OCI-LY3 (cell line): ENCODE measurements around the gene ARMC8.

ENCODE experiments used
- H2AFZ ChIP-seq: fragments of 200-600, 300-600 bp; shearing (Covaris generic); 2 replicates; pipeline ENCODE4 v1.6.0; 2014; ENCODE audit warnings: antibody characterized with exemption, low read depth, low read length
- H3K27ac ChIP-seq: fragments of 200-600, 300-600 bp; sonication (generic); 2 replicates; pipeline ENCODE4 v1.5.1; 2014; ENCODE audit warnings: mild to moderate bottlenecking, low read length, moderate library complexity, mixed read lengths
- H3K27me3 ChIP-seq: fragments of 200-600, 300-600 bp; sonication (generic); 2 replicates; pipeline ENCODE4 v1.6.1; 2014; ENCODE audit warnings: low read depth, low read length, mixed read lengths
- H3K36me3 ChIP-seq: fragments of 200-600, 300-600 bp; sonication (generic); replicated peaks from 2 replicates; pipeline ENCODE3; 2014; ENCODE audit warnings: low read depth, low read length, mixed read lengths
- H3K4me1 ChIP-seq: fragments of 300-600, 200-600 bp; sonication (generic); 2 replicates; pipeline ENCODE4 v1.6.1; 2014; ENCODE audit warnings: low read length, mixed read lengths
- H3K4me2 ChIP-seq: fragments of 200-600, 300-600 bp; sonication (generic); 2 replicates; pipeline ENCODE4 v1.6.1; 2014; ENCODE audit warnings: low read length, mixed read lengths
- H3K4me3 ChIP-seq: fragments of 300-600, 200-600 bp; sonication (generic); 2 replicates; pipeline ENCODE4 v1.5.1; 2014; ENCODE audit warnings: antibody characterized with exemption, mild to moderate bottlenecking, low read length, moderate library complexity
- H3K79me2 ChIP-seq: fragments of 300-600, 200-600 bp; shearing (Covaris generic); 2 replicates; pipeline ENCODE4 v1.6.1; 2014; ENCODE audit warnings: mild to moderate bottlenecking, low read length, mixed read lengths
- H3K9ac ChIP-seq: fragments of 300-600, 200-600 bp; shearing (Covaris generic); 2 replicates; pipeline ENCODE4 v1.6.0; 2014; ENCODE audit warnings: mild to moderate bottlenecking, low read length, moderate library complexity
- H3K9me3 ChIP-seq: fragments of 200-600, 300-600 bp; shearing (Covaris generic); 2 replicates; pipeline ENCODE4 v1.6.1; 2014; ENCODE audit warnings: low read length, mixed read lengths; ENCODE audit not compliant: insufficient read depth
- H4K20me1 ChIP-seq: fragments of 200-600, 300-600 bp; sonication (generic); 2 replicates; pipeline ENCODE4 v1.6.1; 2016; ENCODE audit warnings: low read length, mixed read lengths; ENCODE audit not compliant: insufficient read depth
- EZH2phosphoT487 ChIP-seq: fragments of 200-600 bp; shearing (Covaris generic); IDR thresholded peaks from 2 replicates; pipeline ENCODE4 v1.6.1; 2018; ENCODE audit warnings: antibody characterized with exemption, mixed run types, low read depth
- TF ChIP-seq, protein P1 (sequence below): fragments of 200-600, 300-600 bp; sonication (generic); IDR thresholded peaks from 2 replicates; pipeline ENCODE4 v1.5.1; 2014; ENCODE audit warnings: antibody characterized with exemption, low read length, low read depth

Gene ARMC8

DNA sequence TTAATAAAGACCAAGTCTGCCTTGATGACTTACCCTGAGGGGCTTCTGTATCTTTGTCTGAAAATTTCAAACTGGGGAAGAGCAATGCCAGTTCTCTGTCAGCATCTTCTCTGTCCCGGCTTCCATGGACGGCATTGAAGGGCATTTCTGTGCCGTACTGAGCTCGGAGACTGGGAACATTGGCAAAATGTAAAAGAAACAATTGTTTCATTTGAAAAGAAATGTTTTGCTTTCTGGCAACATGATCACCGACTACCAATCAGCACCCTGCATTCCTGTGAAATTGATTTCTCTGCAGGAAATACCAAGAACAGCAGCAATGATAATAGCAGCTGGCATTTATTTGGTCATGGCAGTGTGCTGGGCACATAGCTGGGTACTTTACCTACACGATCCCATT, 116.4 kb downstream of the ARMC8 start:
- Histone ChIP-seq H3K4me1 (no peaks in the 10 kb centered on the region), H3K4me3 (no peak overlapping the region), H2AFZ (no peak overlapping the region), H3K27ac (no peak overlapping the region), H3K79me2 (no peaks in the 10 kb centered on the region), H3K9me3 (peaks cover 4% of the 10 kb centered on the region; the same call in 1 of the 2 replicates), H3K27me3 (no peaks in the 10 kb centered on the region), H4K20me1 (no peaks in the 10 kb centered on the region), H3K4me2 (no peak overlapping the region), H3K9ac (no peak overlapping the region), H3K36me3 (peaks cover 3% of the 10 kb centered on the region)
- TF ChIP-seq EZH2phosphoT487, result no peak
- TF ChIP-seq, protein P1, sequence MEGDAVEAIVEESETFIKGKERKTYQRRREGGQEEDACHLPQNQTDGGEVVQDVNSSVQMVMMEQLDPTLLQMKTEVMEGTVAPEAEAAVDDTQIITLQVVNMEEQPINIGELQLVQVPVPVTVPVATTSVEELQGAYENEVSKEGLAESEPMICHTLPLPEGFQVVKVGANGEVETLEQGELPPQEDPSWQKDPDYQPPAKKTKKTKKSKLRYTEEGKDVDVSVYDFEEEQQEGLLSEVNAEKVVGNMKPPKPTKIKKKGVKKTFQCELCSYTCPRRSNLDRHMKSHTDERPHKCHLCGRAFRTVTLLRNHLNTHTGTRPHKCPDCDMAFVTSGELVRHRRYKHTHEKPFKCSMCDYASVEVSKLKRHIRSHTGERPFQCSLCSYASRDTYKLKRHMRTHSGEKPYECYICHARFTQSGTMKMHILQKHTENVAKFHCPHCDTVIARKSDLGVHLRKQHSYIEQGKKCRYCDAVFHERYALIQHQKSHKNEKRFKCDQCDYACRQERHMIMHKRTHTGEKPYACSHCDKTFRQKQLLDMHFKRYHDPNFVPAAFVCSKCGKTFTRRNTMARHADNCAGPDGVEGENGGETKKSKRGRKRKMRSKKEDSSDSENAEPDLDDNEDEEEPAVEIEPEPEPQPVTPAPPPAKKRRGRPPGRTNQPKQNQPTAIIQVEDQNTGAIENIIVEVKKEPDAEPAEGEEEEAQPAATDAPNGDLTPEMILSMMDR, result no peak

DNA sequence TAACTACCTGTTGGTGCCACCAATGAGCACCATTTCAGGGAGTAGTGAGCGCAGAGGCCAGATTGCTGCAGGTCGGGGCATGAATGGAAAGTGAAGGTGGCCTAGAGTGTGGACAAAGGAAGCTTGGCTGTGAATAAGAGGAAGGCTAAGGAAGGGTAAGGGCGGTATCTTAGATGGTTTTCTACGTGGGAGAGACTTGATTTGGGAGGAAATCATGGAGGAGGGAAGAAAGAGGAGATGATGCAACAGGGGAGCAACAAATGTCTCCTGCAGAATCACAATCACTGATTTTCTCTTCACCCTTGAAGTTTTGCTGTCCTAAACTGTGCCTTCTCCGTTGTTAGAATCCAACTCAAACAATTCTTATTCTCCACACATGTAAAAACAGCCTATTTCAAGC, 120.8 kb downstream of the ARMC8 start:
- Histone ChIP-seq H2AFZ (no peak overlapping the region), H3K9me3 (peaks cover 6% of the 10 kb centered on the region; the same call in 1 of the 2 replicates), H3K4me3 (no peak overlapping the region), H3K27ac (no peak overlapping the region), H3K79me2 (no peaks in the 10 kb centered on the region), H4K20me1 (no peaks in the 10 kb centered on the region), H3K4me1 (no peaks in the 10 kb centered on the region), H3K36me3 (peaks cover 3% of the 10 kb centered on the region), H3K4me2 (no peak overlapping the region), H3K27me3 (peaks cover 13% of the 10 kb centered on the region; the same call in 1 of the 2 replicates), H3K9ac (no peak overlapping the region)
- TF ChIP-seq, protein P1, result no peak
- no peak for TF ChIP-seq EZH2phosphoT487

DNA sequence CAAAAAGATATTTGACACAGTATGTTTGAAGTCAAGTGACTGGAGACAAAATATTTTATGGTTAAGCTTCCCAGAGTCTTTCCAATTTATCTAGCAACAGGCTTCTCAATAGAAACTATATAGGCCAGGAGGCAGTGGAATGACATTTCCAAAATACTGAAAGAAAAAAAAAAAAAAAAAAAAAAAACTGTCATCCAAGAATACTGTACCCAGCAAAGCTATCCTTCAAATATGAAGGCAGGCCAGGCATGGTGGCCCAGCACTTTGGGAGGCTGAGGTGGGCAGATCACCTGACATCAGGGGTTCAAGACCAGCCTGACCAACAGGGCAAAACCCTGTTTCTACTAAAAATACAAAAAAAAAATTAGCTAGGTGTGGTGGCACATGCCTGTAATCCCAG, 121.7 kb downstream of the ARMC8 start:
- no peak overlapping the region for H2AFZ ChIP-seq
- peaks cover 6% of the 10 kb centered on the region; the same call in 1 of the 2 replicates for H3K9me3 ChIP-seq
- H3K36me3 ChIP-seq, result peaks cover 3% of the 10 kb centered on the region
- H3K4me2 ChIP-seq, result no peak overlapping the region
- no peak overlapping the region for H3K27ac ChIP-seq
- H3K4me1 ChIP-seq, result no peaks in the 10 kb centered on the region
- no peak for TF ChIP-seq EZH2phosphoT487
- TF ChIP-seq, protein P1, result no peak
- H3K27me3 ChIP-seq, result peaks cover 14% of the 10 kb centered on the region; the same call in 1 of the 2 replicates
- no peak overlapping the region for H3K9ac ChIP-seq
- no peaks in the 10 kb centered on the region for H4K20me1 ChIP-seq
- no peak overlapping the region for H3K4me3 ChIP-seq
- no peaks in the 10 kb centered on the region for H3K79me2 ChIP-seq

DNA sequence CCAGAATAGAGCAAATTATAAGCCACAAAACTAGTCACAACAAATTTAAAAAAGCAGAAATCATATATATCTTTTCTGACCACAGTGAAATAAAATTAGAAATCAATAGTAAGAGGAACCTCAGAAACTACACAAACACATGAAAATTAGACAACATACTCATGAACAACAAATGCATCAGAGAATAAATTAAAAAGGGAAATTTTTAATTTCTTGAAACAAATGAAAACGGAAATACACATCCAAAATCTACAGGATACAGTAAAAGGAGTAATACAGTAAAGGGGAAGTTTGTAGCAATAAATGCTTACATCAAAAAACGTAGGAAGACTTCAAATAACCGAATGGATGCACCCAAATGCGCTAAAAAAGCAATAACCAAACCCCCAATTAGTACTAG, 123.4 kb downstream of the ARMC8 start:
- Histone ChIP-seq H3K4me3 (no peak overlapping the region), H3K9ac (no peak overlapping the region), H2AFZ (no peak overlapping the region), H3K36me3 (peaks cover 3% of the 10 kb centered on the region), H3K4me2 (no peak overlapping the region), H3K27me3 (peaks cover 20% of the 10 kb centered on the region; the same call in 1 of the 2 replicates), H3K4me1 (no peaks in the 10 kb centered on the region), H3K9me3 (peaks cover 6% of the 10 kb centered on the region; the same call in 1 of the 2 replicates), H3K27ac (no peak overlapping the region), H4K20me1 (no peaks in the 10 kb centered on the region), H3K79me2 (no peaks in the 10 kb centered on the region)
- no peak for TF ChIP-seq EZH2phosphoT487
- TF ChIP-seq, protein P1, result no peak
